ENCODE measurements around the gene SLC29A2.
"Not testable (repeated sequence)": the region's sequence is repeated elsewhere in the genome, so short reads cannot be mapped to it uniquely, and the experiment has no call there.

- not testable (repeated sequence) for TF ChIP-seq CREB1 (IDR thresholded peaks at IDR 0.05); CTCF (IDR thresholded peaks at IDR 0.05; ENCODE audit: control extremely low read depth in 1 of 3, insufficient read depth in 1 of 3, low read depth in 1 of 3, low read length in 3 of 3); POLR2A (IDR thresholded peaks at IDR 0.05; ENCODE audit: control extremely low read depth in 1 of 2, low read depth in 2 of 2, low read length in 2 of 2); POLR2AphosphoS5 (IDR thresholded peaks at IDR 0.05; ENCODE audit: low read depth, low read length)
Measured at GRCh38 chr11:66380264-66380663, 8.7 kb upstream of the SLC29A2 start.
